Right lobe of liver (tissue), 4 donors: ENCODE measurements around the gene ETFA.

ENCODE experiments used
- POLR2A ChIP-seq: fragments of 450-650 bp; IDR thresholded peaks from one replicate; pipeline ENCODE4 v1.6.1; 2017; ENCODE audit warnings: antibody characterized with exemption, mild to moderate bottlenecking
- TF ChIP-seq, protein P1 (sequence below), 4 donors: fragments of 200-600 bp in 3 of 4; fragments of 450-650 bp in 1 of 4; IDR thresholded peaks; one replicate each; pipeline versions ENCODE4 v1.5.1 to v1.8.0; 2016 to 2022; ENCODE audit warnings: antibody characterized with exemption in 4 of 4, mild to moderate bottlenecking in 2 of 4
- donor health status: DM: no; HTN: no; CAD: no.
- donor health status: DM: no; HTN: no; CAD: no.
- donor health status: DM: no; HTN: yes; CAD: no.

DNA sequence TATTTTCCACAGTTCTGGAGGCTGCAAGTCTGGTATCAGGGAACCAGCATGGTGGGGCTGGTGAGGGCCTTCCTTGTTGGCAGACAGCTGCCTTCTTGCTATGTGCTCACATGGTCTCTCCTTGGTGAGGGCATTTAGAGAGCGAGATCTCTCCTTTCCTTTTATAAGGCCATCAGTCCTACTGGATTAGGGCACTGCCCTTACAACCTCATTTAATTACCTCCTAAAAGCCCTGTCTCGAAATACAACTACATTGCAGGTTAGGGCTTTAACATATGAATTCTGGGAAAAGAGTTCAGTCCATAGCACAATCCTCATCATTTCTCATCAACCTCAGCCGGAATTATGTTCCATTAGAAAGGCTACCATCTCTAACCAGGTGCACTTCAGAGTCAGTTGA, 47.2 kb upstream of the ETFA start:
- TF ChIP-seq, protein P1, sequence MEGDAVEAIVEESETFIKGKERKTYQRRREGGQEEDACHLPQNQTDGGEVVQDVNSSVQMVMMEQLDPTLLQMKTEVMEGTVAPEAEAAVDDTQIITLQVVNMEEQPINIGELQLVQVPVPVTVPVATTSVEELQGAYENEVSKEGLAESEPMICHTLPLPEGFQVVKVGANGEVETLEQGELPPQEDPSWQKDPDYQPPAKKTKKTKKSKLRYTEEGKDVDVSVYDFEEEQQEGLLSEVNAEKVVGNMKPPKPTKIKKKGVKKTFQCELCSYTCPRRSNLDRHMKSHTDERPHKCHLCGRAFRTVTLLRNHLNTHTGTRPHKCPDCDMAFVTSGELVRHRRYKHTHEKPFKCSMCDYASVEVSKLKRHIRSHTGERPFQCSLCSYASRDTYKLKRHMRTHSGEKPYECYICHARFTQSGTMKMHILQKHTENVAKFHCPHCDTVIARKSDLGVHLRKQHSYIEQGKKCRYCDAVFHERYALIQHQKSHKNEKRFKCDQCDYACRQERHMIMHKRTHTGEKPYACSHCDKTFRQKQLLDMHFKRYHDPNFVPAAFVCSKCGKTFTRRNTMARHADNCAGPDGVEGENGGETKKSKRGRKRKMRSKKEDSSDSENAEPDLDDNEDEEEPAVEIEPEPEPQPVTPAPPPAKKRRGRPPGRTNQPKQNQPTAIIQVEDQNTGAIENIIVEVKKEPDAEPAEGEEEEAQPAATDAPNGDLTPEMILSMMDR (IDR thresholded peaks at IDR 0.05): no peak
- TF ChIP-seq POLR2A: no peak
